GM12878 (cell line): ENCODE results near the gene HECTD4. TPM values are rescaled to one million over a fixed set of nuclear protein-coding genes. Genes with fewer than 3 reads are reported as not detected.

Source experiments
- ATAC-seq: fragments of 200-7000 bp; cut with Tn5 transposase; 3 replicates; pipeline ENCODE4 v1.9.1; 2020; ENCODE audit warnings: mild to moderate bottlenecking, moderate library complexity
- BruUV-seq: library from RNA; stranded (reverse); fragments of 400-500 nt; replicated peaks from 2 replicates; lab custom pipeline; 2021; lab: Mats Ljungman, UMichigan
- CTCF ChIA-PET: fragments of 300-600 bp; sonication (Branson Sonifier 250); formaldehyde crosslinking; extraction: SDS; loops from one replicate; lab custom pipeline; 2021; ENCODE audit warnings: inconsistent platforms; lab: Yijun Ruan, JAX
- POLR2A ChIA-PET: fragments of 350-600 bp; formaldehyde crosslinking; extraction: SDS; loops from one replicate; lab custom pipeline; 2021; ENCODE audit warnings: inconsistent platforms; lab: Charles Lee
- RAD21 ChIA-PET: fragments of 300-600 bp; sonication (Branson Sonifier 250); formaldehyde crosslinking; loops from one replicate; lab custom pipeline; 2023; ENCODE audit warnings: antibody characterized with exemption; ENCODE audit not compliant: unreplicated experiment; lab: Charles Lee
- SMC1A ChIA-PET: fragments of 300-600 bp; sonication (Branson Sonifier 250); formaldehyde crosslinking; loops from one replicate; lab custom pipeline; 2023; ENCODE audit not compliant: unreplicated experiment, uncharacterized antibody; lab: Charles Lee
- DNase-seq: peaks from one replicate; pipeline ENCODE4 v3.0.0-alpha.2; 2011; ENCODE audit warnings: low read depth, low spot score
- FAIRE-seq: peaks from 3 replicates; lab custom pipeline; 2011; peaks lifted over from hg19 to GRCh38; lab: Jason Lieb, UNC
- H2AFZ ChIP-seq: 2 replicates; pipeline ENCODE4 v1.6.0; 2011; ENCODE audit warnings: low read depth, low read length, control low read depth; ENCODE audit not compliant: control insufficient read depth
- H3K27ac ChIP-seq: 2 replicates; pipeline ENCODE4 v1.5.1; 2011; ENCODE audit warnings: control low read depth; ENCODE audit not compliant: control insufficient read depth, insufficient read depth
- H3K27me3 ChIP-seq, 2 experiments: replicated peaks in 1 of 2; 2 replicates each; pipeline versions ENCODE4 v1.6.0 to v1.6.1; 2011; ENCODE audit warnings: low read length in 1 of 2; ENCODE audit not compliant: control insufficient read depth in 2 of 2, insufficient read depth in 2 of 2
- H3K36me3 ChIP-seq, 2 experiments: 2 replicates each; pipeline ENCODE4 v1.5.1; 2011; ENCODE audit warnings: low read length in 1 of 2; ENCODE audit not compliant: control insufficient read depth in 2 of 2, insufficient read depth in 2 of 2
- H3K4me1 ChIP-seq: 2 replicates; pipeline ENCODE4 v1.6.1; 2011; ENCODE audit warnings: mild to moderate bottlenecking, low read length, moderate library complexity, mixed read lengths; ENCODE audit not compliant: control insufficient read depth, insufficient read depth
- H3K4me2 ChIP-seq: 2 replicates; pipeline ENCODE4 v1.6.0; 2011; ENCODE audit warnings: control low read depth; ENCODE audit not compliant: control insufficient read depth, insufficient read depth
- H3K4me3 ChIP-seq: fragments of 200-600 bp; sonication (generic); 2 replicates; pipeline ENCODE4 v1.5.1; 2016
- H3K79me2 ChIP-seq: 2 replicates; pipeline ENCODE4 v1.6.0; 2011; ENCODE audit warnings: low read length; ENCODE audit not compliant: control insufficient read depth, insufficient read depth
- H3K9ac ChIP-seq: 2 replicates; pipeline ENCODE4 v1.8.0; 2011; ENCODE audit warnings: low read length, control low read depth, mixed read lengths; ENCODE audit not compliant: control insufficient read depth, insufficient read depth
- H3K9me3 ChIP-seq: replicated peaks from 3 replicates; pipeline ENCODE4 v1.5.1; 2011; ENCODE audit warnings: mild to moderate bottlenecking, low read length; ENCODE audit not compliant: control insufficient read depth, insufficient read depth
- H4K20me1 ChIP-seq: 2 replicates; pipeline ENCODE4 v1.6.0; 2011; ENCODE audit not compliant: control insufficient read depth, insufficient read depth
- BACH1 ChIP-seq: fragments of 450-650 bp; IDR thresholded peaks from 2 replicates; pipeline ENCODE4 v1.6.1; 2017; ENCODE audit warnings: mild to moderate bottlenecking, borderline replicate concordance
- CBFB ChIP-seq: IDR thresholded peaks from 2 replicates; pipeline ENCODE4 v1.6.1; 2016; ENCODE audit warnings: antibody characterized with exemption, low read depth
- CEBPB ChIP-seq, 2 experiments: fragments of 150-350 bp in 1 of 2; IDR thresholded peaks; 2 replicates each; pipeline ENCODE4 v1.6.1; 2012 to 2014; ENCODE audit warnings: low read depth in 2 of 2, low read length in 2 of 2, borderline replicate concordance in 1 of 2, inconsistent platforms in 1 of 2
- ETV6 ChIP-seq, 2 experiments: fragments of 450-650 bp in 1 of 2; IDR thresholded peaks in 1 of 2; conservative IDR thresholded peaks in 1 of 2; 2 replicates each; pipeline ENCODE4 v1.6.1; 2014; ENCODE audit warnings: antibody characterized with exemption in 1 of 2, borderline replicate concordance in 1 of 2, low read depth in 1 of 2, mild to moderate bottlenecking in 1 of 2, moderate library complexity in 1 of 2
- HDGF ChIP-seq: fragments of 450-650 bp; IDR thresholded peaks from 2 replicates; pipeline ENCODE4 v1.6.1; 2016; ENCODE audit warnings: antibody characterized with exemption
- IKZF2 ChIP-seq, 2 experiments: fragments of 450-650 bp; IDR thresholded peaks; 2 replicates each; pipeline ENCODE4 v1.6.1; 2017; ENCODE audit warnings: mild to moderate bottlenecking in 2 of 2, moderate library complexity in 2 of 2
- KDM1A ChIP-seq: fragments of 200-600 bp; sonication (generic); IDR thresholded peaks from 2 replicates; pipeline ENCODE4 v1.6.1; 2016; ENCODE audit warnings: borderline replicate concordance
- MEF2A ChIP-seq: IDR thresholded peaks from 2 replicates; pipeline ENCODE4 v1.6.1; 2011; ENCODE audit warnings: low read depth, mild to moderate bottlenecking, low read length, moderate library complexity; ENCODE audit not compliant: insufficient read depth
- POLR2AphosphoS5 ChIP-seq: IDR thresholded peaks from 2 replicates; pipeline ENCODE4 v1.6.1; 2011; ENCODE audit warnings: mild to moderate bottlenecking, low read length, inconsistent platforms
- ZNF274 ChIP-seq: IDR thresholded peaks from one replicate; pipeline ENCODE4 v1.8.0; 2011; ENCODE audit not compliant: insufficient read length, insufficient read depth
- WGBS: methylation state at CpG from one replicate; pipeline ENCODE4 v1.1.6; 2016; ENCODE audit warnings: low lambda C conversion rate; ENCODE audit not compliant: insufficient replicate concordance, insufficient coverage; ENCODE audit errors: missing lambda C conversion rate; 5-methylcytosine and 5-hydroxymethylcytosine counted together
- in situ Hi-C: fragments of 300-500 bp; cut with MboI; formaldehyde crosslinking; loops from 9 replicates; pipeline ENCODE4 v1.14.3; 2018; ENCODE audit warnings: mixed read lengths
- intact Hi-C: fragments of 100-400 bp; cut with micrococcal nuclease; formaldehyde crosslinking; loops from one replicate; pipeline ENCODE4 v1.14.2; 2022; ENCODE audit not compliant: unreplicated experiment
- polyA plus RNA-seq, 11 experiments: library from polyadenylated mRNA; depleted of rRNA in 4 of 11; unstranded in 6 of 11; stranded (reverse) in 5 of 11; fragments of >200 nt; fragmentation: Nextera tagmentation in 4 of 11; fragmentation: Illumina TruSeq in 1 of 11; extraction: Ambion mirVana in 4 of 11; extraction: Trizol in 1 of 11; gene quantifications; 1 replicate in 1 of 11; 2 replicates in 10 of 11; pipeline versions ENCODE4 v1.2.1 to v1.2.3, GENCODE V29; 2011 to 2016; ENCODE audit warnings: inconsistent platforms in 2 of 11, missing spikeins in 2 of 11, low read depth in 1 of 11
- total RNA-seq, 4 experiments: library from RNA; depleted of rRNA in 3 of 4; stranded (reverse); fragments of >200 nt in 3 of 4; fragmentation: Illumina TruSeq in 1 of 4; extraction: Trizol in 1 of 4; gene quantifications; 2 replicates each; pipeline versions ENCODE4 v1.2.1 to v1.2.3, GENCODE V29; 2013 to 2021
- TF ChIP-seq, protein P1 (sequence below): IDR thresholded peaks from 2 replicates; pipeline ENCODE4 v1.6.1; 2011; ENCODE audit warnings: borderline replicate concordance, low read depth, mild to moderate bottlenecking, moderate library complexity, mixed read lengths, low read length; ENCODE audit not compliant: insufficient read depth; ENCODE audit errors: extremely low read length
- TF ChIP-seq, protein P2 (sequence below): fragments of 150-350 bp; IDR thresholded peaks from 2 replicates; pipeline ENCODE4 v1.6.1; 2014; ENCODE audit warnings: mild to moderate bottlenecking, low read depth, low read length
- TF ChIP-seq, protein P3 (sequence below): IDR thresholded peaks from 2 replicates; pipeline ENCODE4 v1.6.1; 2011; ENCODE audit warnings: mild to moderate bottlenecking, low read depth, low read length, moderate library complexity; ENCODE audit not compliant: insufficient replicate concordance
- TF ChIP-seq, protein P4 (sequence below): fragments of 450-650 bp; IDR thresholded peaks from 2 replicates; pipeline ENCODE4 v1.6.1; 2017; ENCODE audit warnings: mild to moderate bottlenecking, moderate library complexity

The HECTD4 gene
- total and polyA plus RNA-seq, 10 of the 15 experiments (the other 5 are each of a cell fraction or from before 2014, with no cell fraction given), result 5.8 to 43.9 (median 17.9) TPM

DNA sequence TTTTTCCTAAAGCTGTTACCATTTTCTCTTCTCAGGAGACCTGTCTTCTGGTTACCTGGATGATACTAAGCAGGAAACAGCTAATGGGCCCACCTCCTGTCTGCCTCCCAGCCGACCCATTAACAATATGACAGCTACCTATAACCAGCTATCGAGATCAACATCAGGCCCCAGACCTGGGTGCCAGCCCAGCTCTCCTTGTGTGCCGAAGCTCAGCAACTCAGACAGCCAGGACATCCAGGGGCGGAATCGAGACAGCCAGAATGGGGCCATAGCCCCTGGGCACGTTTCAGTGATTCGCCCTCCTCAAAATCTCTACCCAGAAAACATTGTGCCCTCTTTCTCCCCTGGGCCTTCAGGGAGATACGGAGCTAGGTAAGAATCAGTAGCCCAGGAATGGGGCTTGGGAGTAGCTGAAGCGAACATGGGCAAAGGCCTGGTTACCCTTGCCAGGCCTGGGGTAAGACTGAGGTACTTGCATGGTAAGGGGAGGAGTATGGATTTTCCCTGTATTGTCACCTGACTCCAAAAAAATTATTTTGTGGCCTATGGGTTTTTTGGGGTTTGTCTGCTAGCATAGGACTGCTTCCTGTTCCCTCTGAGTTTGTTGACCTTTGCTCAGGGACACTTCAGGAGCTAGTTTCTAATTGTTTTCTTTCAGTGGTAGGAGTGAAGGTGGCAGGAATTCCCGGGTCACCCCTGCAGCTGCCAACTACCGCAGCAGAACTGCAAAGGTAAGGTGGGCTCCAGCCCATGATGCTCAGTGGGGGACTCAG lies 230.3 kb downstream of the HECTD4 start:
- H3K27ac ChIP-seq, result no peak overlapping the region
- no peaks in the 10 kb centered on the region for H3K79me2 ChIP-seq
- H2AFZ ChIP-seq, result no peak overlapping the region
- no peak overlapping the region for H3K9ac ChIP-seq
- no peak overlapping the region for H3K4me3 ChIP-seq
- H3K9me3 ChIP-seq, result no peaks in the 10 kb centered on the region; the same call in 2 of the 3 replicates
- intact Hi-C loops (loop anchor here (2.0 kb wide), 1 partner anchor 31 kb away; no protein-coding TSS in a partner anchor), in situ Hi-C loops (no loop called here)
- peaks cover 3% of the 10 kb centered on the region; the same call in 1 of the 2 replicates for H3K4me1 ChIP-seq
- BruUV-seq, result no TSS peak
- H4K20me1 ChIP-seq, result no peaks in the 10 kb centered on the region
- WGBS, result 88% methylated on average over 11 of the region's 11 CpGs
- CTCF ChIA-PET, result interaction anchor here (1.3 kb wide), 1 partner anchor 18 kb away, joined by 4 read pairs; no protein-coding TSS in a partner anchor
- H3K4me2 ChIP-seq, result no peak overlapping the region
- DNase-seq, result no peak
- RAD21 ChIA-PET, result interaction anchor here (0.6 to 1.2 kb wide), 3 partner anchors 20 to 45 kb away, joined by 3 to 4 read pairs (median 3); no protein-coding TSS in a partner anchor
- SMC1A ChIA-PET, result interaction anchor here (0.9 to 1.4 kb wide), 2 partner anchors 20 to 28 kb away, joined by 4 to 5 read pairs; no protein-coding TSS in a partner anchor
- peak; percentile 10 for ATAC-seq
- H3K27me3 ChIP-seq, result no peaks in the 10 kb centered on the region
- no peak for FAIRE-seq
- H3K36me3 ChIP-seq, result peaks cover 10 to 40% of the 10 kb centered on the region in 2 experiments
- POLR2A ChIA-PET, result interaction anchor here (0.5 kb wide), 1 partner anchor 213 kb away, joined by 7 read pairs; no protein-coding TSS in a partner anchor
- TF ChIP-seq CBFB (no peak), MEF2A (no peak), KDM1A (no peak), HDGF (no peak), IKZF2 (IDR thresholded peaks at IDR 0.05) (no peak), ETV6 (conservative IDR thresholded peaks at IDR 0.05 in 1 of 2, IDR thresholded peaks at IDR 0.05 in 1 of 2; ENCODE audit: borderline replicate concordance in 1 of 2, low read depth in 1 of 2) (no peak), BACH1 (no peak), ZNF274 (no peak), POLR2AphosphoS5 (0 out of 2 replicates have a peak, but pooled peaks have one; percentile 19), CEBPB (IDR thresholded peaks at IDR 0.05; ENCODE audit: borderline replicate concordance in 1 of 2, low read depth in 2 of 2, low read length in 2 of 2) (no peak)
- TF ChIP-seq, protein P1, sequence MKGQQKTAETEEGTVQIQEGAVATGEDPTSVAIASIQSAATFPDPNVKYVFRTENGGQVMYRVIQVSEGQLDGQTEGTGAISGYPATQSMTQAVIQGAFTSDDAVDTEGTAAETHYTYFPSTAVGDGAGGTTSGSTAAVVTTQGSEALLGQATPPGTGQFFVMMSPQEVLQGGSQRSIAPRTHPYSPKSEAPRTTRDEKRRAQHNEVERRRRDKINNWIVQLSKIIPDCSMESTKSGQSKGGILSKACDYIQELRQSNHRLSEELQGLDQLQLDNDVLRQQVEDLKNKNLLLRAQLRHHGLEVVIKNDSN, result no peak
- TF ChIP-seq, protein P2, sequence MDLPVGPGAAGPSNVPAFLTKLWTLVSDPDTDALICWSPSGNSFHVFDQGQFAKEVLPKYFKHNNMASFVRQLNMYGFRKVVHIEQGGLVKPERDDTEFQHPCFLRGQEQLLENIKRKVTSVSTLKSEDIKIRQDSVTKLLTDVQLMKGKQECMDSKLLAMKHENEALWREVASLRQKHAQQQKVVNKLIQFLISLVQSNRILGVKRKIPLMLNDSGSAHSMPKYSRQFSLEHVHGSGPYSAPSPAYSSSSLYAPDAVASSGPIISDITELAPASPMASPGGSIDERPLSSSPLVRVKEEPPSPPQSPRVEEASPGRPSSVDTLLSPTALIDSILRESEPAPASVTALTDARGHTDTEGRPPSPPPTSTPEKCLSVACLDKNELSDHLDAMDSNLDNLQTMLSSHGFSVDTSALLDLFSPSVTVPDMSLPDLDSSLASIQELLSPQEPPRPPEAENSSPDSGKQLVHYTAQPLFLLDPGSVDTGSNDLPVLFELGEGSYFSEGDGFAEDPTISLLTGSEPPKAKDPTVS, result no peak
- TF ChIP-seq, protein P3, sequence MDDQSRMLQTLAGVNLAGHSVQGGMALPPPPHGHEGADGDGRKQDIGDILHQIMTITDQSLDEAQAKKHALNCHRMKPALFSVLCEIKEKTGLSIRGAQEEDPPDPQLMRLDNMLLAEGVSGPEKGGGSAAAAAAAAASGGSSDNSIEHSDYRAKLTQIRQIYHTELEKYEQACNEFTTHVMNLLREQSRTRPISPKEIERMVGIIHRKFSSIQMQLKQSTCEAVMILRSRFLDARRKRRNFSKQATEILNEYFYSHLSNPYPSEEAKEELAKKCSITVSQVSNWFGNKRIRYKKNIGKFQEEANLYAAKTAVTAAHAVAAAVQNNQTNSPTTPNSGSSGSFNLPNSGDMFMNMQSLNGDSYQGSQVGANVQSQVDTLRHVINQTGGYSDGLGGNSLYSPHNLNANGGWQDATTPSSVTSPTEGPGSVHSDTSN, result no peak
- TF ChIP-seq, protein P4, sequence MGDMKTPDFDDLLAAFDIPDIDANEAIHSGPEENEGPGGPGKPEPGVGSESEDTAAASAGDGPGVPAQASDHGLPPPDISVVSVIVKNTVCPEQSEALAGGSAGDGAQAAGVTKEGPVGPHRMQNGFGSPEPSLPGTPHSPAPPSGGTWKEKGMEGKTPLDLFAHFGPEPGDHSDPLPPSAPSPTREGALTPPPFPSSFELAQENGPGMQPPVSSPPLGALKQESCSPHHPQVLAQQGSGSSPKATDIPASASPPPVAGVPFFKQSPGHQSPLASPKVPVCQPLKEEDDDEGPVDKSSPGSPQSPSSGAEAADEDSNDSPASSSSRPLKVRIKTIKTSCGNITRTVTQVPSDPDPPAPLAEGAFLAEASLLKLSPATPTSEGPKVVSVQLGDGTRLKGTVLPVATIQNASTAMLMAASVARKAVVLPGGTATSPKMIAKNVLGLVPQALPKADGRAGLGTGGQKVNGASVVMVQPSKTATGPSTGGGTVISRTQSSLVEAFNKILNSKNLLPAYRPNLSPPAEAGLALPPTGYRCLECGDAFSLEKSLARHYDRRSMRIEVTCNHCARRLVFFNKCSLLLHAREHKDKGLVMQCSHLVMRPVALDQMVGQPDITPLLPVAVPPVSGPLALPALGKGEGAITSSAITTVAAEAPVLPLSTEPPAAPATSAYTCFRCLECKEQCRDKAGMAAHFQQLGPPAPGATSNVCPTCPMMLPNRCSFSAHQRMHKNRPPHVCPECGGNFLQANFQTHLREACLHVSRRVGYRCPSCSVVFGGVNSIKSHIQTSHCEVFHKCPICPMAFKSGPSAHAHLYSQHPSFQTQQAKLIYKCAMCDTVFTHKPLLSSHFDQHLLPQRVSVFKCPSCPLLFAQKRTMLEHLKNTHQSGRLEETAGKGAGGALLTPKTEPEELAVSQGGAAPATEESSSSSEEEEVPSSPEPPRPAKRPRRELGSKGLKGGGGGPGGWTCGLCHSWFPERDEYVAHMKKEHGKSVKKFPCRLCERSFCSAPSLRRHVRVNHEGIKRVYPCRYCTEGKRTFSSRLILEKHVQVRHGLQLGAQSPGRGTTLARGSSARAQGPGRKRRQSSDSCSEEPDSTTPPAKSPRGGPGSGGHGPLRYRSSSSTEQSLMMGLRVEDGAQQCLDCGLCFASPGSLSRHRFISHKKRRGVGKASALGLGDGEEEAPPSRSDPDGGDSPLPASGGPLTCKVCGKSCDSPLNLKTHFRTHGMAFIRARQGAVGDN, result 0 out of 2 replicates have a peak, but pooled peaks have one; percentile 28
